ENCODE results near the gene UBASH3A.

Gene UBASH3A

DNA sequence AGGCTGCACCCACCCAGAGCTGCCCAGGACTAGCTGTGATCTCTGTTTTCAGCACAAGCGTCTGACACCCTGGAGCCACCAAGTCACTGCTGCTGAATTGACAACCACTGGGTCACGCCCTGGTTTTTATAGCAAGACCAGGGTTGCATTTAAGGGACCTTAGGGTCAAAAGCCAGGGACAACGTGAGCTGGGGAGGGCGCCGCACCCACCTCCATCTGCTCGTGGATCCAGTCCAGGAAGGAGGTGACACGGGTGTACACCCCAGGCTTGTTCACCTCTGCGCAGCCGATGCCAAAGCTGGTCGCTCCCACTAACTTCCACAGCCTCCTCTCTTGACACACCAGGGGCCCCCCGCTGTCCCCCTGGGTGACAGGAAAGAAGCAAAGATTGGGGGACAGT, 28.2 kb upstream of the UBASH3A start:
- no peak for DNase-seq

GRCh38 chr21:42375966-42376337, 27.8 kb upstream of the UBASH3A start:
- no peak for DNase-seq

- DNase-seq = no peak
Observed at GRCh38 chr21:42376338-42376982, 27.2 kb upstream of the UBASH3A start.

DNA sequence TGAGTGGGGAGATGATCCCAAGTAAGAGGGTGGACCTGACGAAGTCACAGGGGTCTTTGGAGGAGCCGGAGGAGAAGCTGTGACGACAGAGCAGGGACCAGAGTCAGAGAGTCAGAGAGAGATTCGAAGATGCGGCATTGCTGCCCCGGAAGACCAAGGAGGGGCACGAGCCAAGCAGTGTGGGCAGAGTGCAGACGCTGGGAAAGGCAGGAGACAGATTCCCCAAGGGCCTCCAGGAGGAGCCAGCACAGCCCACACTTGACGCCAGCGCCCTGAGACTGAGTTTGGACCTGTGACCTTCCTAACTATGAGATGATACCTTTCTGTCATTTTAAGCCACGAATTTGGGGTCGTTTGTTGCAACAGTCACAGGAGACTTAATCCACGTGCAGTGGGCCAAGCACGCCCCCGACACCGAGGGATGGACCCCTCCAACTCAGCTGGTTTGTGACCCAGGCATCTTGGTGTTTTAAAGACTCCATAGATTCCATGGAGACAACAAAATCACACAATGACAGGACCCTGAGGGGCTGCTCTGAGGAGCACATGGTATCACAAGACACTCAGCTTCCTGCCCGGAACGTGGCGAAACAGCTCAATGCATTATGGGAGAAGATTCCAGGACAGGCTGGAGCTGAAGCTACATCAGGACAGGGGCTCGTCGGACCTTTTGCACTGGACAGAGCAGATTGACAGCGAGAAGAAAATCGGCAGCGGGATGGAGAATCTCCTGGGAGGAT, 26.3 kb upstream of the UBASH3A start:
- DNase-seq = no peak

GRCh38 chr21:42377951-42378340, 25.8 kb upstream of the UBASH3A start:
- DNase-seq = no peak

- no peak for DNase-seq
Observed at GRCh38 chr21:42378418-42378817, 25.3 kb upstream of the UBASH3A start.

- no peak for DNase-seq
Observed at GRCh38 chr21:42379426-42380215, 24.1 kb upstream of the UBASH3A start.

- peak; percentile 6 for DNase-seq
Observed at GRCh38 chr21:42381347-42381984, 22.2 kb upstream of the UBASH3A start.

DNA sequence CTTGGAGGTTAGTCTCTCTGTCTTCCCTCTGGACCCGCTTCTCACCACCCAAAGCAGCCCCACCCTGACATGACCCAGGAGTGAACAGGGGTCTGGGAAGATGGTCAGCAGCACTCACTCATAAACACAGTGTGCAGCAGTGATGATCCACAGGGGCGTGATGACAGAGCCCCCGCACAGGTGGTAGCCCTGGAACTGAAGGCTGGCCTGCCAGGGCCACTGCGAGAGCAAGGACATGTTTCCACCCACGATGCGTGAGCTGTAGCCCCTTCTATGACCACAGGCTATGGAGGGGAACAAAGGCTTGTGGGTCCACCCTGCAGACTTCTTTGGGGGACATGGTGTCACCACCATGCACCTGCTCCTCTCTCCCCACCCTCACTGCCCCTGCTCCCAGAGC, 20.8 kb upstream of the UBASH3A start:
- DNase-seq = no peak

- DNase-seq = no peak
Observed at GRCh38 chr21:42383331-42383730, 20.4 kb upstream of the UBASH3A start.

GRCh38 chr21:42384156-42384945, 19.4 kb upstream of the UBASH3A start:
- DNase-seq = no peak

DNA sequence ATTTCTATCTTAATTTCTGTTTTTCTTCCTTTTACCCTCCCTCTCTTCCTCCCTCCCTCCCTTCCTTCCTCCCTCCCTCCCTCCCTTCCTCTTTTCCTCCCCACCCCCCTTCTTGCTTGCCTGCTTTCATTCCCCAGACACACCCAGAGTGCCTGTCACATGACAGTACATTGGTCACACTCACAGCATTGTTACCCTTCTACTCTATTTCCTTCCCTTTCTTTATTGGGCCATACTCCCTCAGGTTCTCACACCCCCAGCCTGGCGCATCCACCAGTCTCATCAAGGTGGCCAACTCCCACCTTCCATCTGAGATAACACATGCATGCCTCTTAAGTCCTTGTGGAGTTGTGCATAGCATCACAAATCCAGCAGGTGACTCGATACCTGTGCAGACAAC, 18.7 kb upstream of the UBASH3A start:
- DNase-seq = no peak

DNA sequence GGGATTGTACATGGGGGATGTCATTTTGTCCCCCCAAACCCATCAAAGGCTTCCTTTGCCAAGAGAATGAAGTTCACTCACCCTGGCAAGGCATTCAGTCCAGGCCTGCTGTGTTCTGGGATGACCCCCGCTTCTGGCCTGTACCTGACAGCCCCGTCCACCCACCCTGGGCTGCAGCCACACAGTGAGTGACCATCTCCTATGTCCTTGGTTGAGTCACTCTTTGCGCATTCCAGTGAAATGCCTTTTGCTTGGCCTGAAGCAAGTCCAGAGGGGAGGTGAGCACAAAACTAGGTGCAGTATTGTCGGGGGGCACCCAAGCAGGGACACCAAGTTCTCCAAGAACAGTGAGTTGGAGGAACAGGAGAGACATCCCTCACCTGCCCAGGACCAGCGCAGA, 18.1 kb upstream of the UBASH3A start:
- no peak for DNase-seq

GRCh38 chr21:42386034-42386591, 17.6 kb upstream of the UBASH3A start:
- DNase-seq = no peak

GRCh38 chr21:42387164-42387563, 16.5 kb upstream of the UBASH3A start:
- peak; percentile 2 for DNase-seq

GRCh38 chr21:42387843-42388340, 15.8 kb upstream of the UBASH3A start:
- DNase-seq = no peak

GRCh38 chr21:42388740-42389448, 14.8 kb upstream of the UBASH3A start:
- DNase-seq = no peak

DNA sequence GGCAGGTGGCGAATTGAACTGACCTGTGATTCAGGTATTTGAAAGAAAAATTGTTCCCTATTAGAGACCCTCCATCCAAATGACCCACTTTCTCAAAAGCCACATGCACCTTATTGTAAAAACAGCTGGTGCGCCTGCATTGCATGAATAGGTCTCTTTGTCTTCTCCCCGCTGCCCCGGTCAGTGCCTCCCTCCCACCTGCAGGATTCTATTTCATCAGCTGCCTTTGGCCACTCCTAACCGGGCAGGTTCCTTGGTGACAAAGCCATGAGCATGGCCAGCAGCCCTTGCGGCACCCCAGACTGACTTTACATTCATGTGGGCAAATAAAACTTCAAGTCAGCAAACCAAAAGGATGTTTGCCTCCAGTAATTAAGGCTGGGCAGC, 14.3 kb upstream of the UBASH3A start:
- no peak for DNase-seq

DNA sequence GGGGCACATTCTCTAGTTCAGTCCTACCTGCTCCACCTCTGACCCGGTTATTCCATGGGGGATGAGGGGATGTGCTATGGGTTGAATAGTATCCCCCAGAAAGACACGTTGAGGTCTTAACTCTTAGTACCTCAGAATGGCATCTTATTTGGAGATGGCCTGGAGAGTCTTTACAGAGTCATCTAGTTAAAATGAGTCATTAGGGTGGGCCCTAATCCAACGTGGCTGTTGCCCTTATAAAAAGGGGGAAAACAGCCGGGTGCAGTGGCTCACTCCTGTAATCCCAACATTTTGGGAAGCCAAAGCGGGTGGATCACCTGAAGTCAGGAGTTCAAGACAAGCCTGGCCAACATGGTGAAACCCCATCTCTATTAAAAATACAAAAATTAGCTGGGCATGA, 13.5 kb upstream of the UBASH3A start:
- no peak for DNase-seq

DNA sequence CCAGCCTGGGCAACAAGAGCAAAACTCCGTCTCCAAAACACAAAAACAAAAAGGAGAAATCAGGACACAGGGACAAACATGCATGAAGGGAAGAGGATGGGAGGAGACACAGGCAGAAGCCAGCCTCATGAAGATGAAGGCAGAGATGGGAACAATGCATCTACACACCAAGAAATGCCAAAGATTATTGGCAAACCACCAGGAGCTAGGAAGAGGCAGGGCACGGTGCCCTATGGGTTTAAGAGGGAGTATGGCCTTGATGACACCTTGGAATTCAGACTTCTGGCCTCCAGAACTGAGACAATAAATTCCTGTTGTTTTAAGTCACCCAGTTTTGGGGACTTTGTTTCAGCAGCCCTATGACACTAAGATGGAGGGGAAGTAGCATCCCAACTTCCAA, 13.0 kb upstream of the UBASH3A start:
- DNase-seq = no peak

DNA sequence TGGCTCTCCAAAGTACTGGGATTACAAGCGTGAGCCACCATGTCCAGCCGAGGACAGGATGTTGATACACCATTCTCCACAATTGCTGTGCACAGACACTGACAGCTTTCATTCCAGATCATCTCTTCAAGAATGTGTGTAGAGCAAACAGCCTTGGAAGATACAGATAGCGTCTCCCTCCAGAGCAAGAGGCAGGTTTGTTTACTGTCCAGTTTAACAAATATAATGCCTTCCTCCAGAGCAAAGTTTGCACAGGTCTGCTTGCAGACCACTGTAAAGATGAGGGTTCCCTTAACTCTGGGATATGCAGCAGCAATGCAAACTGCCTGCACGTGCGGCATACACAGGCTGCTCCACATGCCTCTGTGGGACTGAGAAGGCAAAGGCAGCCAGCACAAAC, 12.4 kb upstream of the UBASH3A start:
- no peak for DNase-seq

Data from fibroblast of upper back skin (primary cell).